ENCODE data around the gene IL17RA.

The IL17RA gene

GRCh38 chr22:17158568-17159503, 74.0 kb downstream of the IL17RA start, which contains the start of gene HDHD5:
Gene HDHD5 (minus strand): TSS chr22:17159277. CDS start chr22:17159251, 26 bp downstream.
- DNase-seq (ENCODE audit: low spot score), result peak; percentile 96
- no peak for TF ChIP-seq CTCF (IDR thresholded peaks at IDR 0.05; ENCODE audit: extremely low read depth, insufficient read depth, missing control alignments)
- in situ Hi-C loops (cut with MboI; ENCODE audit: low pct_unique_long_range_greater_than_20kb, low sequenced_read_pairs, unreplicated experiment), result no loop called here

GRCh38 chr22:17159504-17159951, 74.7 kb downstream of the IL17RA start:
- no peak for TF ChIP-seq CTCF (IDR thresholded peaks at IDR 0.05; ENCODE audit: extremely low read depth, insufficient read depth, missing control alignments)
- DNase-seq (ENCODE audit: low spot score), result peak; percentile 50
- in situ Hi-C loops (cut with MboI; ENCODE audit: low pct_unique_long_range_greater_than_20kb, low sequenced_read_pairs, unreplicated experiment), result no loop called here

GRCh38 chr22:17161991-17162390, 77.2 kb downstream of the IL17RA start:
- in situ Hi-C loops (cut with MboI; ENCODE audit: low pct_unique_long_range_greater_than_20kb, low sequenced_read_pairs, unreplicated experiment), result no loop called here
- TF ChIP-seq CTCF (IDR thresholded peaks at IDR 0.05; ENCODE audit: extremely low read depth, insufficient read depth, missing control alignments), result no peak
- DNase-seq (ENCODE audit: low spot score), result no peak

- no peak for DNase-seq (ENCODE audit: low spot score)
- in situ Hi-C loops (cut with MboI; ENCODE audit: low pct_unique_long_range_greater_than_20kb, low sequenced_read_pairs, unreplicated experiment), result no loop called here
- TF ChIP-seq CTCF (IDR thresholded peaks at IDR 0.05; ENCODE audit: extremely low read depth, insufficient read depth, missing control alignments), result no peak
Measured at GRCh38 chr22:17162731-17163130, 77.9 kb downstream of the IL17RA start.

GRCh38 chr22:17164392-17165024, 79.7 kb downstream of the IL17RA start:
- no peak for TF ChIP-seq CTCF (IDR thresholded peaks at IDR 0.05; ENCODE audit: extremely low read depth, insufficient read depth, missing control alignments)
- in situ Hi-C loops (cut with MboI; ENCODE audit: low pct_unique_long_range_greater_than_20kb, low sequenced_read_pairs, unreplicated experiment), result no loop called here
- DNase-seq (ENCODE audit: low spot score), result no peak

Data from GM13977 (cell line).